Measurements from ENCODE around the gene DNAI7. TPM values are rescaled to one million over a fixed set of nuclear protein-coding genes. Genes with fewer than 3 reads are reported as not detected.

The DNAI7 gene
- total and polyA plus RNA-seq, 2 of the 8 experiments (the other 6 are each of a cell fraction or from before 2014, with no cell fraction given): 0.12 to 0.28 TPM

- TF ChIP-seq, protein P1, sequence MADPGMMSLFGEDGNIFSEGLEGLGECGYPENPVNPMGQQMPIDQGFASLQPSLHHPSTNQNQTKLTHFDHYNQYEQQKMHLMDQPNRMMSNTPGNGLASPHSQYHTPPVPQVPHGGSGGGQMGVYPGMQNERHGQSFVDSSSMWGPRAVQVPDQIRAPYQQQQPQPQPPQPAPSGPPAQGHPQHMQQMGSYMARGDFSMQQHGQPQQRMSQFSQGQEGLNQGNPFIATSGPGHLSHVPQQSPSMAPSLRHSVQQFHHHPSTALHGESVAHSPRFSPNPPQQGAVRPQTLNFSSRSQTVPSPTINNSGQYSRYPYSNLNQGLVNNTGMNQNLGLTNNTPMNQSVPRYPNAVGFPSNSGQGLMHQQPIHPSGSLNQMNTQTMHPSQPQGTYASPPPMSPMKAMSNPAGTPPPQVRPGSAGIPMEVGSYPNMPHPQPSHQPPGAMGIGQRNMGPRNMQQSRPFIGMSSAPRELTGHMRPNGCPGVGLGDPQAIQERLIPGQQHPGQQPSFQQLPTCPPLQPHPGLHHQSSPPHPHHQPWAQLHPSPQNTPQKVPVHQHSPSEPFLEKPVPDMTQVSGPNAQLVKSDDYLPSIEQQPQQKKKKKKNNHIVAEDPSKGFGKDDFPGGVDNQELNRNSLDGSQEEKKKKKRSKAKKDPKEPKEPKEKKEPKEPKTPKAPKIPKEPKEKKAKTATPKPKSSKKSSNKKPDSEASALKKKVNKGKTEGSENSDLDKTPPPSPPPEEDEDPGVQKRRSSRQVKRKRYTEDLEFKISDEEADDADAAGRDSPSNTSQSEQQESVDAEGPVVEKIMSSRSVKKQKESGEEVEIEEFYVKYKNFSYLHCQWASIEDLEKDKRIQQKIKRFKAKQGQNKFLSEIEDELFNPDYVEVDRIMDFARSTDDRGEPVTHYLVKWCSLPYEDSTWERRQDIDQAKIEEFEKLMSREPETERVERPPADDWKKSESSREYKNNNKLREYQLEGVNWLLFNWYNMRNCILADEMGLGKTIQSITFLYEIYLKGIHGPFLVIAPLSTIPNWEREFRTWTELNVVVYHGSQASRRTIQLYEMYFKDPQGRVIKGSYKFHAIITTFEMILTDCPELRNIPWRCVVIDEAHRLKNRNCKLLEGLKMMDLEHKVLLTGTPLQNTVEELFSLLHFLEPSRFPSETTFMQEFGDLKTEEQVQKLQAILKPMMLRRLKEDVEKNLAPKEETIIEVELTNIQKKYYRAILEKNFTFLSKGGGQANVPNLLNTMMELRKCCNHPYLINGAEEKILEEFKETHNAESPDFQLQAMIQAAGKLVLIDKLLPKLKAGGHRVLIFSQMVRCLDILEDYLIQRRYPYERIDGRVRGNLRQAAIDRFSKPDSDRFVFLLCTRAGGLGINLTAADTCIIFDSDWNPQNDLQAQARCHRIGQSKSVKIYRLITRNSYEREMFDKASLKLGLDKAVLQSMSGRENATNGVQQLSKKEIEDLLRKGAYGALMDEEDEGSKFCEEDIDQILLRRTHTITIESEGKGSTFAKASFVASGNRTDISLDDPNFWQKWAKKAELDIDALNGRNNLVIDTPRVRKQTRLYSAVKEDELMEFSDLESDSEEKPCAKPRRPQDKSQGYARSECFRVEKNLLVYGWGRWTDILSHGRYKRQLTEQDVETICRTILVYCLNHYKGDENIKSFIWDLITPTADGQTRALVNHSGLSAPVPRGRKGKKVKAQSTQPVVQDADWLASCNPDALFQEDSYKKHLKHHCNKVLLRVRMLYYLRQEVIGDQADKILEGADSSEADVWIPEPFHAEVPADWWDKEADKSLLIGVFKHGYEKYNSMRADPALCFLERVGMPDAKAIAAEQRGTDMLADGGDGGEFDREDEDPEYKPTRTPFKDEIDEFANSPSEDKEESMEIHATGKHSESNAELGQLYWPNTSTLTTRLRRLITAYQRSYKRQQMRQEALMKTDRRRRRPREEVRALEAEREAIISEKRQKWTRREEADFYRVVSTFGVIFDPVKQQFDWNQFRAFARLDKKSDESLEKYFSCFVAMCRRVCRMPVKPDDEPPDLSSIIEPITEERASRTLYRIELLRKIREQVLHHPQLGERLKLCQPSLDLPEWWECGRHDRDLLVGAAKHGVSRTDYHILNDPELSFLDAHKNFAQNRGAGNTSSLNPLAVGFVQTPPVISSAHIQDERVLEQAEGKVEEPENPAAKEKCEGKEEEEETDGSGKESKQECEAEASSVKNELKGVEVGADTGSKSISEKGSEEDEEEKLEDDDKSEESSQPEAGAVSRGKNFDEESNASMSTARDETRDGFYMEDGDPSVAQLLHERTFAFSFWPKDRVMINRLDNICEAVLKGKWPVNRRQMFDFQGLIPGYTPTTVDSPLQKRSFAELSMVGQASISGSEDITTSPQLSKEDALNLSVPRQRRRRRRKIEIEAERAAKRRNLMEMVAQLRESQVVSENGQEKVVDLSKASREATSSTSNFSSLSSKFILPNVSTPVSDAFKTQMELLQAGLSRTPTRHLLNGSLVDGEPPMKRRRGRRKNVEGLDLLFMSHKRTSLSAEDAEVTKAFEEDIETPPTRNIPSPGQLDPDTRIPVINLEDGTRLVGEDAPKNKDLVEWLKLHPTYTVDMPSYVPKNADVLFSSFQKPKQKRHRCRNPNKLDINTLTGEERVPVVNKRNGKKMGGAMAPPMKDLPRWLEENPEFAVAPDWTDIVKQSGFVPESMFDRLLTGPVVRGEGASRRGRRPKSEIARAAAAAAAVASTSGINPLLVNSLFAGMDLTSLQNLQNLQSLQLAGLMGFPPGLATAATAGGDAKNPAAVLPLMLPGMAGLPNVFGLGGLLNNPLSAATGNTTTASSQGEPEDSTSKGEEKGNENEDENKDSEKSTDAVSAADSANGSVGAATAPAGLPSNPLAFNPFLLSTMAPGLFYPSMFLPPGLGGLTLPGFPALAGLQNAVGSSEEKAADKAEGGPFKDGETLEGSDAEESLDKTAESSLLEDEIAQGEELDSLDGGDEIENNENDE (IDR thresholded peaks at IDR 0.05; ENCODE audit: insufficient replicate concordance, low read length): no peak
- TF ChIP-seq TAF1 (IDR thresholded peaks at IDR 0.05; ENCODE audit: low read depth, low read length): no peak
- no peak for TF ChIP-seq TEAD4 (IDR thresholded peaks at IDR 0.05; ENCODE audit: low read depth, low read length)
- TF ChIP-seq CREB1 (IDR thresholded peaks at IDR 0.05): no peak
- no peak for TF ChIP-seq JUN (IDR thresholded peaks at IDR 0.05; ENCODE audit: low read depth, low read length)
These were observed 79.3 kb downstream of the DNAI7 start (continued) for GRCh38 chr12:25115677-25116076.
